SW480 (cell line): ENCODE measurements around the gene GRK3.
"Not testable (repeated sequence)": the region's sequence is repeated elsewhere in the genome, so short reads cannot be mapped to it uniquely, and the experiment has no call there.

Experiments used
- DNase-seq: peaks from one replicate; pipeline ENCODE4 v3.0.0-alpha.2; 2016; ENCODE audit warnings: low spot score

The GRK3 gene

GRCh38 chr22:25551396-25551795 is 13.1 kb upstream of the GRK3 start:
- DNase-seq, result no peak

- DNase-seq, result not testable (repeated sequence)
These were observed 12.1 kb upstream of the GRK3 start for GRCh38 chr22:25552405-25552804.

- DNase-seq, result no peak
These were observed 11.3 kb upstream of the GRK3 start for GRCh38 chr22:25553131-25553530.

DNA sequence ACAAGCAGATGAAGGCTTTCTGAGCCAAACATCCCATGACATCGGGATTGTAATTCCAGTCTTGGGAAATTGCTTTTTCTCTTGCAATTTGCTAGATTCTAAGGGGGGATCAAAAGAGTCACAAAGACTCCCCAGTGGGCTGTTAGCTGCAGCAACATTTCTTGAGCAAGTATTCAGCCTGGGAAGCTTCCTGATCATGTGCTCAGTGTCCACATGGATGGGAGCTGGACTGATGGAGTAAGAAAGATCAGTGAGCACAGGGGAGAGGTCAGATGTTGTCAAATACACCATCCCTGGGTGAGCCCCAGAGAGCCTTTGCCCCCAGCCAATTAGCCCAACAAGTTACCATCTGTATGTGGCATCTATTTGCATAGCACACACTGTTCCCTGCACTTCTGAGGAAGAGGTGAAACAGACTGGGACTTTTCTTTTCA is 10.2 kb upstream of the GRK3 start:
- DNase-seq, result no peak

DNA sequence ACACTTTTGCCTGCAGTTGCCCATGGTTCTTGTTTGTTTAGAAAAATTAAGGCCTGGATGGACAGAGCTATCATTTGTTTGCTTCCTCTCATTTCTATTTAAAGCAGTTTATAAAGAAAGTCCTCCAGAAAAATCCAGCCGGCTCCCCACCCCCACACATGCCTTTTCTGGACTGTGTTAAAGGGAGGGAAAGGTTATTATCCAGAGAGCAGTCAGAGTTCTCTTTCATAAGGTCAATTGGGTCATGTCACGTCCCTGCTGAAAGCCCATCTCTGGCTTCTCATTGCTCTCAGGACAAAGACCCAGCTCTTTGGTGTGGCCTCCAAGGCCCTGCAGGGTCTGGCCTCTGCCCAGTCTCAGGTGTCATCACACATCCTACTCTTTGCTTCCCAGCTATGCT is 9.8 kb upstream of the GRK3 start:
- DNase-seq, result no peak

DNA sequence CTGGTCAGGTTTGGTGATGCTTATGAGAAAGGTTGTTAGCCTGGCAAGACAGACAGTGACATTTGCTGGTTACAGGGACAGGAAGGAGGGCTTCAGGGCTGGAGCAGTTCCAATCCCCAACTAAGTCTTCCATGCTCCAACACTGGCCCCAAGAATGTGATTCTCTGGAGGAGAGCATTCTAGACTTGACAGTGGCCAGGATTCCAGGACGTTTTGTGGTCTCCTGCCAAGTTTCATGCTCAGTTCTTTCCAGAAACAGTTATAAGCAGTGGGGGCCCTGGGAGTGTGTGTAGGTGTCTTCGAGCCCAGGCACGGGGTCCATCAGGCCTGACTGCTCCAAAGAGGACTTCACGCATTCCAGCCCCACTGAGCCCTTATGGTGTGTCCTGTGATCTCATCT is 8.9 kb upstream of the GRK3 start:
- no peak for DNase-seq

DNA sequence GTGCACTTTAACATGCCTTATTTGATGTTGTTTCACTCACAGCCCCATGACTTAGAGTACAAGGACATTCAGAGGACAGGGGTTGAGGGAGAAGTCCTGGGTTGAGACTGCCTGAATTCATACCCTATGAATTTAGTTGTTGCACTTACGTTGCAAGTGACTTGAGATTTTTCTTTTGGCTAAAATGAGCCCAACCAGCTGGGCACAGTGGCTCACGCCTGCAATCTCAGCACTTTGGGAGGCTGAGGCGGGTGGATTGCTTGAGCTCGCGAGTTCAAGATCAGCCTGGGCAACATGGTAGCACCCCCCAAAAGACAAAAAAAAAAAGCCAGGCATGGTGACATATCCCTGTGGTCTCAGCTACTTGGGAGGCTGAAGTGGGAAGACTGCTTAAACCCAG is 7.3 kb upstream of the GRK3 start:
- no peak for DNase-seq

- no peak for DNase-seq
These were observed 6.1 kb upstream of the GRK3 start for GRCh38 chr22:25558341-25558740.

DNA sequence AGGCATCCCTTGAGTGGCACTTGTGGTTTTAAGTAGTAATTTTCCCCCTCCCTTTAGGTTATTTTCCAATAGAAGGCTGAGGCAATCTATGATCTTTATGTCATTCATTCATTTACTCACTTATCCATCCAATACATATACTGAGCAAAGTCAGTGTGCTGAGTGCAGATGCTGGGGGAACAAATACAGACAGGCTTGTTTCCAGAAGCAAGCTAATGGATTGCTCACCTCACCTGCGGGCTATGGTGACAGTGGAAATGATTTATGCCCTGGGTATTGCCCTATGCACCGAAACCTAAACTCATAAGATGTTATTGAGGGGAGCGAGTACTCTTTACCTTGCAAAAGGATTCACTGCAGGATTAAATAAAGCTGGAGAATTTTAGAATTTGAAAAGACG is 4.6 kb upstream of the GRK3 start:
- DNase-seq, result not testable (repeated sequence)

GRCh38 chr22:25561182-25561581 is 3.3 kb upstream of the GRK3 start:
- DNase-seq, result not testable (repeated sequence)

DNA sequence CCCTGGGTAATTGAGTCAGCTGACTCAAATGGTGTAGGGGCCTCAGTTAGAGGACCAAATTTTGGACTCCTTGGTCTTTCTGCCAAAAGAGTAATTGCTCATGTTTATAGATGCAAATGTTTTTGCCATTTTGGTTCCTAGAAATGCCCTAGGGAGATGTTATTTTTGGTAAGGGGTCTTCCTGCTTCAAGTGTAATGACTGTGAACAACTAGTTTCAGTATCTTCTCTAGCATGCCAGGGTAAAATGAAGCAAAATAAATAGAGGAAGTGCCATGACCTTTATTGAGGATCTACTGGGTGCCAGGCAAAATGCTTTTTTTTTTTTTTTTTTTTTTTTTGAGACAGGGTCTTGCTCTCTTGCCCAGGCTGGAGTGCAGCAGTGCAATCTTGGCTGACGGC is 2.5 kb upstream of the GRK3 start:
- not testable (repeated sequence) for DNase-seq

DNA sequence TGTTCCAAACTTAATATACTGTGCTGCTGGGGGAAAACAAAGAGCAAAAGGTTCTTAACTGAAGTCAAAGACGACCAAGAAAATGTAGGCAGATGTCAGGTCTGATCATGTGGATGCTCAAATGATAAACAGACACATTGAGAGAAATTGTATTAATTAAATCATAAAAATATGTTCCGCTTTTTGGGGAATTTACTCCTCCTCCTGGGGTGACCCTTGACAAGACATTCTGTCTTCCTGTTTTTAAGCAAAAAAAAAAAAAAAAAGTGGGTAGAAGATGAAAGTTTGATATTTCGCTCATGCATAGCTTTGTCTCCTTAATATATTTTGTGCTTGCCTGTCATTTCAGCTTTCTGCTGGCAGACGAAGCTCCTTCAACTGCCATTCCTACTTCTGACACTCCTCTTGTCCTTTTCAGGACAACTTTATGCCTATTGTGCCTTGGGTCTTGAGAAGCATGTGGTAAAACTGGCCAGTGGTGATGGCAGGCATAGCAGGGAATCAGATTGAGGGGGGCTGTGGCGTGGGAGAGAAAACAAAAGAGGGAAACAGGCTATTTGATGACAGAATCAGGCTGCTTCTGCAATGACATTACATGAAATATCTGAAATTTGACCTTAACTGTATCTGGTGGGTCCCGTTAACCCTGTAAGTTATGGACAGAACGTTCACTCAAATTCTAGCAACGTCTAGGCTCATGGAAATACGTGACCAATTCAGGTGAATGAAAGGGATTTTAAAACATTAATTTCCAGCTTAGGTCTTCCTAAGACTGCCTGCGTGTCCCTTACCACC is 1.3 kb upstream of the GRK3 start:
- not testable (repeated sequence) for DNase-seq

DNA sequence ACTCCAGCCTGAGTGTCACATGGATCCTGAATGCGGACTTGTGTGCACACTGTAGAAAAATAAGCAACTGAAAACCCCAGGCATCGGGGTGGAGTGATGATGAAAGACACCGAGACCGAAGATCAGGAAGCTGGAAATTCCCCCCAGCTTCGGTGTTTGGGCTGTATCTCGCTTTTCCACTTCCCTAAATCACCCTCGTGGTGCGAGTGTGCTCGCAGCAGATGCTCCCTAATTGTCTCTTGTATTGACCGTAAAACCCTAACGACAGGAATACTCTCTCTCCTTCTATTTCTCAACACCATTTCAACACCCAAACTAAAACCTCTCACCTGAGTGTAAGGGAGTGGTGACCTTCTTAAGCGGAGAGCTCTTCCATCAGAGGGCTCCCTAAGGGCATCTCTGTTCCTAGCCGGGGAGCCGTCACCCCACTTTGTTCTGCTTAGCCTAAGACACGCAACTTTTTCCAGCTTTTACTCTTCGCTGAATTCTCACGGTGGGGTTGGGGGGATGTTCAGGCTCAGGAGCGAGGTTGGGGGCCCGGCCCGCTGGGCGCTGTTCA is 635 bp upstream of the GRK3 start:
- peak; percentile 25 for DNase-seq

DNA sequence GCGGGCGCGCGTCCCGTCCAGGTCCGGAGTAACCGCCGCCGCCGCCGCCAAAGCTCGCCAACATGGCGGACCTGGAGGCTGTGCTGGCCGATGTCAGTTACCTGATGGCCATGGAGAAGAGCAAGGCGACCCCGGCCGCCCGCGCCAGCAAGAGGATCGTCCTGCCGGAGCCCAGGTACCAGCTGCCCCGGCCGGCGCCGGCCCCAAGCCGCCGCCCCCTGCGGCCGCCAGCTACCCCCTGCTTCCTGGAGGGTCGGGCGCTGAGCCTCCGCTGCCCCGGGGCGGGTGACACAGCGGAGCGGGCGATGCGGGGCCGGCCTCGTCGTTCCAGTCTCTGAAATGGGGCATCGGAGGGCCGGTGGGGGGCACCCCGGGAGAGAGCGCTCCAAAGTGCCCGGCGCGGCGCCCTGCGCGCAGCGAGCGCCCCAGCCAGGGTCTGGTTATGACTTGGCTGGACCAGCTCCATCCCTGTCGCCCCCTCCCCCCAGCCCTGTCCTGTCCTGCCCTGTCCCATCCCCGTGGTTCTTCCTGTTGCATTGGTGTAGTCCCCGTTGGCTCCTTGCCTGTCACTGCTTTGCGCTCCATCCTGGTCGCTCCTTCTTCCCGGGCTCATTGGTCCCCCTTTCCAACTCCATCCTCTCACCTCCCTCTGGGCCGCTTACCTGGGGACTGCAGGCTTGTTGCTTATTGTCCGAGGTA is 653 bp downstream of the GRK3 start:
- peak; percentile 28 for DNase-seq

DNA sequence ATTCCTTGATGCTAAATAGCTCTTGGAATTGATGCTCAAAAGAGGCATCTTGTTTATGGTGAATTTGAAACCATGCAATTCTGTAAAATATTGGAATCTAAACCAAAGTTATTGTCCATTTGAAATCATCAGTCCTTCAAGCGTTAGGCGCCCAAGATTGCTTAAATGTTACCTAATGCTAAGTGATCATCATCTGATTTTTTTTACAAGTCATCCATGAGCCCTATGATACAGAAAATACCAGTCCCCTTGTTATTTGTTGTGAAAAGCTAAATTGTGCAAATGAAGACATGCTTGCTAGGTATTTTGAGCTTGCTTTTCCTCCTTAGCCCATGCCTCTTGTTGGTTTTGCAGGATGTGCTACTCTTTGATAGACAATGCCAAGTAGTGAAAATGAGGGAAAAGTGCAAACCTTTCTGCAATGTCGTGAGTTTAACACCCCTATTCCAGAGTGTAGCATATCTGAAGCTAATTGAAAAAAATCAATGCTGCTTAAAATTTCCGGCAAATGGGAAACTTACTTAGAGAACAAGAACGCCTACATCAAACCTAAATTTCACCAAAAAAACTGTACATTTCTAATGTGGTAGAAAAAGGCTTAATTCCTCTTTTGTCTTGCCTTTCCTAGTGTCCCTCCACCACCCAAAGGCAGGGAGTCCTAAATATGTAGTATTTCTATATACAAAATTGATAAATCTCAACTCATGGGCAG is 1.9 kb downstream of the GRK3 start:
- DNase-seq, result no peak

- no peak for DNase-seq
These were observed 2.4 kb downstream of the GRK3 start for GRCh38 chr22:25566898-25567235.

DNA sequence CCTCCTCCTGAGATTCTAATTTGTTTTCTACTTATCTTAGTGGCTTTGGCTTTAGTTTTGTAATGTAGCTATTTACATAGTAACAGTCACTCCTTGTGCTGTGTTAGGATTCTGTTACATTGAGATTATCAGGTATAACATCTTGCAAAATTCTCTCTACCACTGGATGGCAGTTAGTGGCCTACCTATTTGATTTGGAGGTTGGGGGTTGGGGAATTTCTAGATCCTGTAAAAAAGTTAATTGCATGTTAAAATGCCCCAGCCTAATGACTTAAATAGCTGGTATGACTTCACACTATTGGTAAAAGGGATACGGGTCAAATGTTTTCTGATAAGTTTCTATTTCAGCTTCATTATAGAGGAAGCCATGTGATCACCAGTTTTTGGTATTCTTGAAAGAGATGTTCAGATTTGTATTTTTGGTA is 2.8 kb downstream of the GRK3 start:
- no peak for DNase-seq

DNA sequence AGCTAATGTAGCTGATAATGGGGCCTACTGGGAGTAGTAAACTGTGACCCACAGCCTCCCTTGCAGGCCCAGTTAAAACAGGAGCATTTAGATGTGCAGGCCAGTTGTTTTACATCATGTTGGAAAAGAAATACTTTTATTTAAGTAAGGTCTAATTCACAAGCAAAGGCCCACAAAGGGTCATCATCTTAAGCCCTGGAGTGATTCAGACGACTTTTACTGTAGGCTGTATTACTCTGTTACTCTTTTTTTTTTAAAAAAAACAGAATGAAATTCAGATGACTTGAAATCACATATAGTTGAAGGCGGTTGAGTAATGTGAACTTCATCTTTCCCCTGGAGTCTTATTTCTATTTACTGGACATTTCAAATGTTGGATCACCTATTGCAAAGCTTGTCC is 3.6 kb downstream of the GRK3 start:
- not testable (repeated sequence) for DNase-seq

- DNase-seq, result no peak
These were observed 4.9 kb downstream of the GRK3 start for GRCh38 chr22:25569361-25569760.

GRCh38 chr22:25569983-25570382 is 5.5 kb downstream of the GRK3 start:
- DNase-seq, result no peak

GRCh38 chr22:25570486-25570885 is 6.0 kb downstream of the GRK3 start:
- no peak for DNase-seq

DNA sequence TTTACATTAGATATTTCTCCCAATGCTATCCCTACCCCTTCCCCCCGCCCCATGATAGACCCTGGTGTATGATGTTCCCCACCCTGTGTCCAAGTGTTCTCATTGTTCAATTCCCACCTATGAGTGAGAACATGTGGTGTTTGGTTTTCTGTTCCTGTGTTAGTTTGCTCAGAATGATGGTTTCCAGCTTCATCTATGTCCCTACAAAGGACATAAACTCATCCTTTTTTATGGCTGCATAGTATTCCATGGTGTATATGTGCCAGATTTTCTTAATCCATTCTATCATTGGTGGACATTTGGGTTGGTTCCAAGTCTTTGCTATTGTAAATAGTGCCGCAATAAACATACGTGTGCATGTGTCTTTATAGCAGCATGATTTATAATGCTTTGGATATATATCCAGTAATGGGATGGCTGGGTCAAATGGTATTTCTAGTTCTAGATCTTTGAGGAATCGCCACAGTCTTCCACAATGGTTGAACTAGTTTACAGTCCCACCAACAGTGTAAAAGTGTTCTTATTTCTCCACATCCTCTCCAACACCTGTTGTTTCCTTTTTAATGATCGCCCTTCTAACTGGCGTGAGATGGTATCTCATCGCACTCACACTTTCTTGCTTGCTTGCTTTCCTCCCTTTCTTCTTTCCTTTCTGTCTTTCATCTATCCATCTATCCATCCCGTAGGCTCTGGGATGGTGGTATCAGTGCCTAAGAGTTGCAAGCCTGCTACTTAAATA is 7.7 kb downstream of the GRK3 start:
- DNase-seq, result not testable (repeated sequence)
